A549 (cell line): Measurements from ENCODE around the gene ARHGEF28.

Source experiments
- BHLHE40 ChIP-seq: IDR thresholded peaks from 2 replicates; pipeline ENCODE4 v1.6.1; 2012; ENCODE audit warnings: low read depth, low read length, inconsistent platforms
- EP300 ChIP-seq, 2 experiments: fragments of >200 bp; sonication (Bioruptor Twin); formaldehyde crosslinking; IDR thresholded peaks; 2 replicates in 1 of 2; 3 replicates in 1 of 2; pipeline ENCODE4 v1.6.1; 2016 to 2017
- KDM1A ChIP-seq: fragments of 200-600 bp; sonication (generic); IDR thresholded peaks from 2 replicates; pipeline ENCODE4 v1.6.1; 2016; ENCODE audit warnings: low read depth, mild to moderate bottlenecking
- MYC ChIP-seq: IDR thresholded peaks from 2 replicates; pipeline ENCODE4 v1.6.1; 2012; ENCODE audit warnings: mild to moderate bottlenecking, inconsistent platforms, low read length, improper control_type of control experiment, borderline replicate concordance
- POLR2A ChIP-seq: IDR thresholded peaks from 2 replicates; pipeline ENCODE4 v1.6.1; 2012; ENCODE audit warnings: mild to moderate bottlenecking, low read length
- RCOR1 ChIP-seq: fragments of 150-350 bp; IDR thresholded peaks from 2 replicates; pipeline ENCODE4 v1.6.1; 2014; ENCODE audit warnings: antibody characterized with exemption, low read length, low read depth
- SMC3 ChIP-seq: fragments of >200 bp; sonication (Bioruptor Twin); formaldehyde crosslinking; IDR thresholded peaks from 3 replicates; pipeline ENCODE4 v1.6.1; 2018; ENCODE audit warnings: inconsistent platforms
- TP53 ChIP-seq: fragments of 250-450 bp; sonication (Bioruptor Pico); IDR thresholded peaks from 2 replicates; pipeline ENCODE4 v1.5.0; 2021; ENCODE audit warnings: mild to moderate bottlenecking, moderate library complexity
- TF ChIP-seq, protein P1 (sequence below): fragments of >200 bp; sonication (Bioruptor Twin); formaldehyde crosslinking; IDR thresholded peaks from 3 replicates; pipeline ENCODE4 v1.5.1; 2016
- TF ChIP-seq, protein P2 (sequence below): IDR thresholded peaks from 2 replicates; pipeline ENCODE4 v1.6.1; 2012
- TF ChIP-seq, protein P3 (sequence below): fragments of 450-650 bp; IDR thresholded peaks from 2 replicates; pipeline ENCODE4 v1.6.1; 2014; ENCODE audit warnings: antibody characterized with exemption
- TF ChIP-seq, protein P4 (sequence below): IDR thresholded peaks from 2 replicates; pipeline ENCODE4 v1.6.1; 2012

DNA sequence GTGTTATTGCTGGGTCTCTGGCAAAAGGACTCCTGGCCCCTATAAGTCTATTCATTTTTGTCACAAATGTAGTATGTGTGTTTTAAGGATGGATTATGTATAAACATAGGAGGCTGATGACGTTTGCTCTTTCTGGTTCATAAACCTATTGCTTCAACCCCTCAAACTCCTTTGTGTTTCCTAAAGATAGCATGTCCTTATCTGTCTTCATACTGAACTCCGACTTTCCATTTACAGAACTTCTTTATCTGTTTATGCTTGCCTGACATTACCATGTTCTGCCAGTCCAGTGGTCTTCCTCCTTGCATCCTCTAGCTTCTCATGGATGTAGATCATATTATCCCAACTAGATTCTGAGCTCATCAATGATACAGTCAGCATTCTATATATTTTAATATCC lies 46.1 kb downstream of the ARHGEF28 start:
- TF ChIP-seq RCOR1 = no peak
- TF ChIP-seq BHLHE40 = no peak
- TF ChIP-seq, protein P1, sequence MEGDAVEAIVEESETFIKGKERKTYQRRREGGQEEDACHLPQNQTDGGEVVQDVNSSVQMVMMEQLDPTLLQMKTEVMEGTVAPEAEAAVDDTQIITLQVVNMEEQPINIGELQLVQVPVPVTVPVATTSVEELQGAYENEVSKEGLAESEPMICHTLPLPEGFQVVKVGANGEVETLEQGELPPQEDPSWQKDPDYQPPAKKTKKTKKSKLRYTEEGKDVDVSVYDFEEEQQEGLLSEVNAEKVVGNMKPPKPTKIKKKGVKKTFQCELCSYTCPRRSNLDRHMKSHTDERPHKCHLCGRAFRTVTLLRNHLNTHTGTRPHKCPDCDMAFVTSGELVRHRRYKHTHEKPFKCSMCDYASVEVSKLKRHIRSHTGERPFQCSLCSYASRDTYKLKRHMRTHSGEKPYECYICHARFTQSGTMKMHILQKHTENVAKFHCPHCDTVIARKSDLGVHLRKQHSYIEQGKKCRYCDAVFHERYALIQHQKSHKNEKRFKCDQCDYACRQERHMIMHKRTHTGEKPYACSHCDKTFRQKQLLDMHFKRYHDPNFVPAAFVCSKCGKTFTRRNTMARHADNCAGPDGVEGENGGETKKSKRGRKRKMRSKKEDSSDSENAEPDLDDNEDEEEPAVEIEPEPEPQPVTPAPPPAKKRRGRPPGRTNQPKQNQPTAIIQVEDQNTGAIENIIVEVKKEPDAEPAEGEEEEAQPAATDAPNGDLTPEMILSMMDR = no peak
- TF ChIP-seq SMC3 = no peak
- TF ChIP-seq, protein P2, sequence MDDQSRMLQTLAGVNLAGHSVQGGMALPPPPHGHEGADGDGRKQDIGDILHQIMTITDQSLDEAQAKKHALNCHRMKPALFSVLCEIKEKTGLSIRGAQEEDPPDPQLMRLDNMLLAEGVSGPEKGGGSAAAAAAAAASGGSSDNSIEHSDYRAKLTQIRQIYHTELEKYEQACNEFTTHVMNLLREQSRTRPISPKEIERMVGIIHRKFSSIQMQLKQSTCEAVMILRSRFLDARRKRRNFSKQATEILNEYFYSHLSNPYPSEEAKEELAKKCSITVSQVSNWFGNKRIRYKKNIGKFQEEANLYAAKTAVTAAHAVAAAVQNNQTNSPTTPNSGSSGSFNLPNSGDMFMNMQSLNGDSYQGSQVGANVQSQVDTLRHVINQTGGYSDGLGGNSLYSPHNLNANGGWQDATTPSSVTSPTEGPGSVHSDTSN = no peak
- TF ChIP-seq, protein P3, sequence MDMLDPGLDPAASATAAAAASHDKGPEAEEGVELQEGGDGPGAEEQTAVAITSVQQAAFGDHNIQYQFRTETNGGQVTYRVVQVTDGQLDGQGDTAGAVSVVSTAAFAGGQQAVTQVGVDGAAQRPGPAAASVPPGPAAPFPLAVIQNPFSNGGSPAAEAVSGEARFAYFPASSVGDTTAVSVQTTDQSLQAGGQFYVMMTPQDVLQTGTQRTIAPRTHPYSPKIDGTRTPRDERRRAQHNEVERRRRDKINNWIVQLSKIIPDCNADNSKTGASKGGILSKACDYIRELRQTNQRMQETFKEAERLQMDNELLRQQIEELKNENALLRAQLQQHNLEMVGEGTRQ = no peak
- no peak for TF ChIP-seq MYC
- no peak for TF ChIP-seq POLR2A
- TF ChIP-seq TP53 = no peak
- TF ChIP-seq KDM1A = no peak
- TF ChIP-seq, protein P4, sequence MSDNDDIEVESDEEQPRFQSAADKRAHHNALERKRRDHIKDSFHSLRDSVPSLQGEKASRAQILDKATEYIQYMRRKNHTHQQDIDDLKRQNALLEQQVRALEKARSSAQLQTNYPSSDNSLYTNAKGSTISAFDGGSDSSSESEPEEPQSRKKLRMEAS = no peak
- TF ChIP-seq EP300 (IDR thresholded peaks at IDR 0.05) = no peak
